Measurements from ENCODE around the gene SOX10.

The SOX10 gene

DNA sequence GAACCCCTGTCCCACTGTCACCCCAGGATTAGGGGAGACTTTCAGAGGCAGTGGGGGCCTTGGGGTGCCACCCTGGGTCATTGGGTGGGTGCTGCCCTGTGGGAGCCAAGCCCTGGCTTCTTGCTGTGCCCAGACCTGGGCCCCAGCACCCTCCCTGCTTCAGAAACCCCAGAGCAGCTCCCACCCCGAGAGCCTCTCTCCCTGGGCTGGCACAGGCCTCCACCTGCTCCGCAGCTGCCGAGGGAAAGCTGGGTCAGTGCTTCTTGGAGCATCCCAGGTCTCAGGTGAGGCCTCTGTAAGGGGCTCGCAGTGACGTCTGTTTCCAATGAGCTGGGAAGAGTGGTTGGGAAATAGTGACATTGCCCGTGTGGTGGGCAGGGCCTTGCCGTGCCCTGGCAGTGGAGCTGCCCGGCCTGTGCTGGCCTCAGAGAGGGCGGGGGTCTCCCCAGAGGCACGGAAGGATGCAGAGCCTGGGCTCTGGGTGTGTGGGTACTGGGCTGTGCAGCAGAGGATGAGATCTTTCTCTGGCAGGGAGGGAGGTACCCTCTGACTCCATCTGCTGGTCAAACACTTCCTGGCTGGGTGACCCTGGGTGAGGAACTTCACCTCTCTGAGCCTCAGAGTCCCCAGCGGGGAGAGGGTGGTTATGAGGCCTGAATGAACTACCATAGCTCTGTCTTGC, 53.9 kb downstream of the SOX10 start:
- Histone ChIP-seq H3K4me3 (ENCODE audit: severe bottlenecking) (no peak overlapping the region), H3K27ac (ENCODE audit: poor library complexity, severe bottlenecking) (no peak overlapping the region), H3K4me1 (ENCODE audit: insufficient read depth, poor library complexity, severe bottlenecking) (peaks cover 4% of the 10 kb centered on the region), H3K36me3 (ENCODE audit: low read depth) (peaks cover 97% of the 10 kb centered on the region), H3K27me3 (ENCODE audit: insufficient read depth, poor library complexity, severe bottlenecking) (no peaks in the 10 kb centered on the region), H3K9me3 (ENCODE audit: severe bottlenecking) (no peaks in the 10 kb centered on the region)
- TF ChIP-seq, protein P1, sequence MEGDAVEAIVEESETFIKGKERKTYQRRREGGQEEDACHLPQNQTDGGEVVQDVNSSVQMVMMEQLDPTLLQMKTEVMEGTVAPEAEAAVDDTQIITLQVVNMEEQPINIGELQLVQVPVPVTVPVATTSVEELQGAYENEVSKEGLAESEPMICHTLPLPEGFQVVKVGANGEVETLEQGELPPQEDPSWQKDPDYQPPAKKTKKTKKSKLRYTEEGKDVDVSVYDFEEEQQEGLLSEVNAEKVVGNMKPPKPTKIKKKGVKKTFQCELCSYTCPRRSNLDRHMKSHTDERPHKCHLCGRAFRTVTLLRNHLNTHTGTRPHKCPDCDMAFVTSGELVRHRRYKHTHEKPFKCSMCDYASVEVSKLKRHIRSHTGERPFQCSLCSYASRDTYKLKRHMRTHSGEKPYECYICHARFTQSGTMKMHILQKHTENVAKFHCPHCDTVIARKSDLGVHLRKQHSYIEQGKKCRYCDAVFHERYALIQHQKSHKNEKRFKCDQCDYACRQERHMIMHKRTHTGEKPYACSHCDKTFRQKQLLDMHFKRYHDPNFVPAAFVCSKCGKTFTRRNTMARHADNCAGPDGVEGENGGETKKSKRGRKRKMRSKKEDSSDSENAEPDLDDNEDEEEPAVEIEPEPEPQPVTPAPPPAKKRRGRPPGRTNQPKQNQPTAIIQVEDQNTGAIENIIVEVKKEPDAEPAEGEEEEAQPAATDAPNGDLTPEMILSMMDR (IDR thresholded peaks at IDR 0.05; ENCODE audit: poor library complexity, severe bottlenecking) = peak; percentile 47
- ATAC-seq (ENCODE audit: low read depth) (peak; percentile 15; the same call in 1 of the 3 replicates), DNase-seq (ENCODE audit: low spot score) (peak; percentile 47)

DNA sequence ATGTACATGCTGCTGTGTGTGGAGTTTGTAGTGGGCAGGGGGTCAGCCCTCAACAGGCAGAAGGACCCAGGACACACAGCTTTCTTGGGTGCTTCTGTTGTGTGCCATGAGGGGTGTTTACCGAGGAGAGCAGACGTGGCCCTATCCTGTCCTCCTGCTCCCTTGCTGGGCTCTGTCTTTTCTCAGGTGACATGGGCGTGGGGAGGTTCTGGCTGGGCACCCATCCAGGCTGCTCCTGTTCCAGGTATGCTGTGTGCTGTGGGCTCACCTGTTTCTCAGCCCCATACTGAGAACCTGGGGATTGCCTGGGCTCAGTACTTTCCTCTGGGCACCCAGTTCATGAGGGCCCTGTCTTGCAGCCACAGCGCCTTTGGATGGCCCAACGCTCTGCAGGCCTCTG, 55.0 kb downstream of the SOX10 start:
- TF ChIP-seq, protein P1 (IDR thresholded peaks at IDR 0.05; ENCODE audit: poor library complexity, severe bottlenecking) = no peak
- Histone ChIP-seq H3K4me3 (ENCODE audit: severe bottlenecking) (no peak overlapping the region), H3K36me3 (ENCODE audit: low read depth) (peaks cover 97% of the 10 kb centered on the region)

DNA sequence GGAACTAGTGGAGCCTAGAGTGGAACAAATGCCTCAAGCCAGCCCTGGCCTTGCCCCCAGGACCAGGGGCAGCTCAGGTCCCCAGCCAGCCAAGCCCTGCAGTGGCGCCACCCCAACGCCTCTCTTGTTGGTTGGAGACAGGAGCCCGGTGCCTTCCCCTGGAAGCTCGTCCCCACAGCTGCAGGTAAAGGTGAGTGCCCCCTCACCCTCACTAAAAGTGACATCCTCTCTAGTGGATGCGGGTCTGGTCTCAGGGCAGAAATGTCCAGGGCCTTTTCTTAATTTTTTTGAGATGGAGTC, 56.8 kb downstream of the SOX10 start:
- H3K27ac ChIP-seq (ENCODE audit: poor library complexity, severe bottlenecking) = no peak overlapping the region
- H3K4me1 ChIP-seq (ENCODE audit: insufficient read depth, poor library complexity, severe bottlenecking) = no peaks in the 10 kb centered on the region
- peaks cover 98% of the 10 kb centered on the region for H3K36me3 ChIP-seq (ENCODE audit: low read depth)

More for the DNA sequence above, 55.0 kb downstream of the SOX10 start:
- no peak for ATAC-seq (ENCODE audit: low read depth)
- Histone ChIP-seq H3K4me1 (ENCODE audit: insufficient read depth, poor library complexity, severe bottlenecking) (peaks cover 4% of the 10 kb centered on the region), H3K27ac (ENCODE audit: poor library complexity, severe bottlenecking) (no peak overlapping the region), H3K9me3 (ENCODE audit: severe bottlenecking) (no peaks in the 10 kb centered on the region), H3K27me3 (ENCODE audit: insufficient read depth, poor library complexity, severe bottlenecking) (no peaks in the 10 kb centered on the region)
- no peak for DNase-seq (ENCODE audit: low spot score)

DNA sequence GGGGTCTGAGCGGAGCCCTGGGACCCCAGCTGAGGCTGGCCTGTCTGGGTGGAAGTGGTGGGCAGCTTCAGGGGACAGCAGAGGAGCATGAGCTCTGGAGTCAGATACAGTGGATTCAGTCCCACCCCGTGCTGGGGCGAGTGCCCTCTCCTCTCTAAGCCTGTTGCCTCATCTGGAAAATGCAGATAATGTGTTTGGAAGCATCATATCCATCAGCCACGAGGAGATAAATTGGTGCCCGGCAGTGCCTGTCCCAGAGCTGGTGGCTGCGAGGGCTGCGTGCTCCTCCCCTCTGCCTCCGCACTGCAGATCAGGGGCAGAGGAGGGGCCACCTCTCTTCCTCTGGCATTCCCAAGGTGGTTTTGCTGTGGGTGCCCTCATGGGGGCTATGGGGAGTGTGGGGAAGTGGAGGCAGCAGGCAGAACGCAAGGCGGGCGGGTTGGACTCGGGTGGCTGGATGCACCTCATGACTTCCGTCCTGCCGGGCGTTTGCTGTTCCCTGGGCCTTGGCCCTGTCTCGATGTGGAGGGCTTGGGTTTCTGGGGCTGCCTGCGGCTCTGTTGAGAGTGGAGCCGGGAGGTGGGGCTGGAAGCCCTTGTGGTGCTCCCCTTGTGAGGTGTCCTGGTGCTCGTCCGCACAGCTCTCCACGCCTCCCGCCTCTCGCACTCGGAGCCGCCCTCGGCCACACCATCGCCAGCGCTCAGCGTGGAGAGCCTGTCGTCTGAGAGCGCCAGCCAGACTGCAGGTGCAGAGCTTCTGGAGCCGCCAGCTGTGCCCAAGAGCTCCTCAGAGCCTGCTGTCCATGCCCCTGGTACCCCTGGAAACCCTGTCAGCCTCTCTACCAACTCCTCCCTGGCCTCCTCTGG, 57.4 kb downstream of the SOX10 start:
- ATAC-seq (ENCODE audit: low read depth) (no peak), DNase-seq (ENCODE audit: low spot score) (no peak)
- H3K4me3 ChIP-seq (ENCODE audit: severe bottlenecking) = no peak overlapping the region
- no peaks in the 10 kb centered on the region for H3K27me3 ChIP-seq (ENCODE audit: insufficient read depth, poor library complexity, severe bottlenecking)
- no peaks in the 10 kb centered on the region for H3K4me1 ChIP-seq (ENCODE audit: insufficient read depth, poor library complexity, severe bottlenecking)
- no peak overlapping the region for H3K27ac ChIP-seq (ENCODE audit: poor library complexity, severe bottlenecking)
- TF ChIP-seq, protein P1 (IDR thresholded peaks at IDR 0.05; ENCODE audit: poor library complexity, severe bottlenecking) = no peak
- peaks cover 92% of the 10 kb centered on the region for H3K36me3 ChIP-seq (ENCODE audit: low read depth)
- no peaks in the 10 kb centered on the region for H3K9me3 ChIP-seq (ENCODE audit: severe bottlenecking)

More for the DNA sequence above, 56.8 kb downstream of the SOX10 start:
- Histone ChIP-seq H3K9me3 (ENCODE audit: severe bottlenecking) (no peaks in the 10 kb centered on the region), H3K27me3 (ENCODE audit: insufficient read depth, poor library complexity, severe bottlenecking) (no peaks in the 10 kb centered on the region), H3K4me3 (ENCODE audit: severe bottlenecking) (no peak overlapping the region)
- DNase-seq (ENCODE audit: low spot score) (no peak), ATAC-seq (ENCODE audit: low read depth) (no peak)
- TF ChIP-seq, protein P1 (IDR thresholded peaks at IDR 0.05; ENCODE audit: poor library complexity, severe bottlenecking) = no peak

Data from RWPE2 (cell line).